Measurements from ENCODE around the gene KIF5A. TPM values are rescaled to one million over a fixed set of nuclear protein-coding genes. Genes with fewer than 3 reads are reported as not detected.
A peak's percentile ranks its signal among the peaks of the same experiment; 100 is the strongest.

Gene KIF5A
- total and polyA plus RNA-seq, 2 of the 13 experiments (the other 11 are each of a cell fraction or from before 2014, with no cell fraction given): 1.6 to 11.9 TPM

DNA sequence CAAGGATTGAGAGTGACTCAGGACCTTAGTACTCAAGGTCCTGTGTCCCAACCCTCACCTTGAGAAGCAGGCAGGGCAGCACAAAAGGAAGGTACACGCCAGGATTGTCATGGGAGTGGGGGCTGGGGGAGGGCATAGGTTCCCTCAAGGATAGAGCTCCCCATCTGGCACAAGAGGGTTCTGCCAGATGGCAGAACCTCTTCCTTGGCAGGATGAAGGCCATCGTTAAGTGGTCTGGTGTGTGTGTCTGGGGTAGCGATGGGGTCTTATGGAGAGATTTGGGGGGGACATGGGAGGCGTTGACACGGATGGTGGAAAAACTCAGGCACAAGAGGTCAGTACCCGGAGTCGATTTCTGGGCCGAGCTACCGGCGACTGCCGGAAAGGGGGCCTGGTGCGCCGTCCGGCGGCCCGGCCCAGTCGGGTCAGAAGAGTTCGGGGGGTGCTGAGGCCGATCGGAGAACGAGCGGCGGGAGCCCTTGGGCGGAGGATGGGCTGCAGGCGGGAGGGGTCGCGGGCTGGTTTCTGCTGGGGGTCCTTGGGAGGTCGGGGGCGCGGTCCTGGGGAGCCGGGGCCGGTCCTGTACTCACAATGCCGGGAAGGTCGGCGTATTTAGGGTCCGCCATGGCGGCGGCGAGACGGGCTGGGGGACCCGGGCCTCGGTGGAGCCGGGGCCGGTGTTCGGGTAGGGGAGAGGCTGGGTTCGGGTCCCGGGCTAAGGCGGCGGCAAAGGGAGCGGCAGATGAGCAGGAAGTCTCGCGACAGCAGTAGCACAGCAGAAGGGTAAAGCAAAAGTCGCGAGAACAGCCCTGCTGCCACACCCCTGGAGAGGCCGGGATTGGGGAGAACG, 3.2 kb upstream of the KIF5A start, which contains the start of gene DCTN2 (continued):
- TF ChIP-seq, protein P1, sequence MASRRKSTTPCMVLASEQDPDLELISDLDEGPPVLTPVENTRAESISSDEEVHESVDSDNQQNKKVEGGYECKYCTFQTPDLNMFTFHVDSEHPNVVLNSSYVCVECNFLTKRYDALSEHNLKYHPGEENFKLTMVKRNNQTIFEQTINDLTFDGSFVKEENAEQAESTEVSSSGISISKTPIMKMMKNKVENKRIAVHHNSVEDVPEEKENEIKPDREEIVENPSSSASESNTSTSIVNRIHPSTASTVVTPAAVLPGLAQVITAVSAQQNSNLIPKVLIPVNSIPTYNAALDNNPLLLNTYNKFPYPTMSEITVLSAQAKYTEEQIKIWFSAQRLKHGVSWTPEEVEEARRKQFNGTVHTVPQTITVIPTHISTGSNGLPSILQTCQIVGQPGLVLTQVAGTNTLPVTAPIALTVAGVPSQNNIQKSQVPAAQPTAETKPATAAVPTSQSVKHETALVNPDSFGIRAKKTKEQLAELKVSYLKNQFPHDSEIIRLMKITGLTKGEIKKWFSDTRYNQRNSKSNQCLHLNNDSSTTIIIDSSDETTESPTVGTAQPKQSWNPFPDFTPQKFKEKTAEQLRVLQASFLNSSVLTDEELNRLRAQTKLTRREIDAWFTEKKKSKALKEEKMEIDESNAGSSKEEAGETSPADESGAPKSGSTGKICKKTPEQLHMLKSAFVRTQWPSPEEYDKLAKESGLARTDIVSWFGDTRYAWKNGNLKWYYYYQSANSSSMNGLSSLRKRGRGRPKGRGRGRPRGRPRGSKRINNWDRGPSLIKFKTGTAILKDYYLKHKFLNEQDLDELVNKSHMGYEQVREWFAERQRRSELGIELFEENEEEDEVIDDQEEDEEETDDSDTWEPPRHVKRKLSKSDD (CRISPR knock-in tag; IDR thresholded peaks at IDR 0.05; ENCODE audit: low read depth): no peak
- TF ChIP-seq, protein P2, sequence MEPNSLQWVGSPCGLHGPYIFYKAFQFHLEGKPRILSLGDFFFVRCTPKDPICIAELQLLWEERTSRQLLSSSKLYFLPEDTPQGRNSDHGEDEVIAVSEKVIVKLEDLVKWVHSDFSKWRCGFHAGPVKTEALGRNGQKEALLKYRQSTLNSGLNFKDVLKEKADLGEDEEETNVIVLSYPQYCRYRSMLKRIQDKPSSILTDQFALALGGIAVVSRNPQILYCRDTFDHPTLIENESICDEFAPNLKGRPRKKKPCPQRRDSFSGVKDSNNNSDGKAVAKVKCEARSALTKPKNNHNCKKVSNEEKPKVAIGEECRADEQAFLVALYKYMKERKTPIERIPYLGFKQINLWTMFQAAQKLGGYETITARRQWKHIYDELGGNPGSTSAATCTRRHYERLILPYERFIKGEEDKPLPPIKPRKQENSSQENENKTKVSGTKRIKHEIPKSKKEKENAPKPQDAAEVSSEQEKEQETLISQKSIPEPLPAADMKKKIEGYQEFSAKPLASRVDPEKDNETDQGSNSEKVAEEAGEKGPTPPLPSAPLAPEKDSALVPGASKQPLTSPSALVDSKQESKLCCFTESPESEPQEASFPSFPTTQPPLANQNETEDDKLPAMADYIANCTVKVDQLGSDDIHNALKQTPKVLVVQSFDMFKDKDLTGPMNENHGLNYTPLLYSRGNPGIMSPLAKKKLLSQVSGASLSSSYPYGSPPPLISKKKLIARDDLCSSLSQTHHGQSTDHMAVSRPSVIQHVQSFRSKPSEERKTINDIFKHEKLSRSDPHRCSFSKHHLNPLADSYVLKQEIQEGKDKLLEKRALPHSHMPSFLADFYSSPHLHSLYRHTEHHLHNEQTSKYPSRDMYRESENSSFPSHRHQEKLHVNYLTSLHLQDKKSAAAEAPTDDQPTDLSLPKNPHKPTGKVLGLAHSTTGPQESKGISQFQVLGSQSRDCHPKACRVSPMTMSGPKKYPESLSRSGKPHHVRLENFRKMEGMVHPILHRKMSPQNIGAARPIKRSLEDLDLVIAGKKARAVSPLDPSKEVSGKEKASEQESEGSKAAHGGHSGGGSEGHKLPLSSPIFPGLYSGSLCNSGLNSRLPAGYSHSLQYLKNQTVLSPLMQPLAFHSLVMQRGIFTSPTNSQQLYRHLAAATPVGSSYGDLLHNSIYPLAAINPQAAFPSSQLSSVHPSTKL (CRISPR knock-in tag; IDR thresholded peaks at IDR 0.05): peak; percentile 17; the same call in 1 of the 2 replicates
- TF ChIP-seq ZNF34 (CRISPR knock-in tag; IDR thresholded peaks at IDR 0.05; ENCODE audit: borderline replicate concordance) (no peak), SOX6 (IDR thresholded peaks at IDR 0.05) (no peak), SOX6 (CRISPR knock-in tag; IDR thresholded peaks at IDR 0.05) (peak; percentile 6; the same call in 1 of the 2 replicates), BRCA1 (CRISPR knock-in tag; IDR thresholded peaks at IDR 0.05) (no peak), RBM39 (IDR thresholded peaks at IDR 0.05; ENCODE audit: low read depth, low read length, poor library complexity, severe bottlenecking) (peak; percentile 82), ZNF225 (CRISPR knock-in tag; IDR thresholded peaks at IDR 0.05) (no peak), ATM (IDR thresholded peaks at IDR 0.05; ENCODE audit: borderline replicate concordance) (no peak), ZFP82 (CRISPR knock-in tag; IDR thresholded peaks at IDR 0.05; ENCODE audit: borderline replicate concordance) (peak; percentile 47; the same call in 1 of the 2 replicates), FOXM1 (CRISPR knock-in tag; IDR thresholded peaks at IDR 0.05) (no peak), ZNF713 (CRISPR knock-in tag; IDR thresholded peaks at IDR 0.05) (no peak), NR2C2 (CRISPR knock-in tag; IDR thresholded peaks at IDR 0.05; ENCODE audit: borderline replicate concordance) (peak; percentile 43)
- TF ChIP-seq, protein P3, sequence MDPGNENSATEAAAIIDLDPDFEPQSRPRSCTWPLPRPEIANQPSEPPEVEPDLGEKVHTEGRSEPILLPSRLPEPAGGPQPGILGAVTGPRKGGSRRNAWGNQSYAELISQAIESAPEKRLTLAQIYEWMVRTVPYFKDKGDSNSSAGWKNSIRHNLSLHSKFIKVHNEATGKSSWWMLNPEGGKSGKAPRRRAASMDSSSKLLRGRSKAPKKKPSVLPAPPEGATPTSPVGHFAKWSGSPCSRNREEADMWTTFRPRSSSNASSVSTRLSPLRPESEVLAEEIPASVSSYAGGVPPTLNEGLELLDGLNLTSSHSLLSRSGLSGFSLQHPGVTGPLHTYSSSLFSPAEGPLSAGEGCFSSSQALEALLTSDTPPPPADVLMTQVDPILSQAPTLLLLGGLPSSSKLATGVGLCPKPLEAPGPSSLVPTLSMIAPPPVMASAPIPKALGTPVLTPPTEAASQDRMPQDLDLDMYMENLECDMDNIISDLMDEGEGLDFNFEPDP (CRISPR knock-in tag; conservative IDR thresholded peaks at IDR 0.05): no peak
- TF ChIP-seq, protein P4, sequence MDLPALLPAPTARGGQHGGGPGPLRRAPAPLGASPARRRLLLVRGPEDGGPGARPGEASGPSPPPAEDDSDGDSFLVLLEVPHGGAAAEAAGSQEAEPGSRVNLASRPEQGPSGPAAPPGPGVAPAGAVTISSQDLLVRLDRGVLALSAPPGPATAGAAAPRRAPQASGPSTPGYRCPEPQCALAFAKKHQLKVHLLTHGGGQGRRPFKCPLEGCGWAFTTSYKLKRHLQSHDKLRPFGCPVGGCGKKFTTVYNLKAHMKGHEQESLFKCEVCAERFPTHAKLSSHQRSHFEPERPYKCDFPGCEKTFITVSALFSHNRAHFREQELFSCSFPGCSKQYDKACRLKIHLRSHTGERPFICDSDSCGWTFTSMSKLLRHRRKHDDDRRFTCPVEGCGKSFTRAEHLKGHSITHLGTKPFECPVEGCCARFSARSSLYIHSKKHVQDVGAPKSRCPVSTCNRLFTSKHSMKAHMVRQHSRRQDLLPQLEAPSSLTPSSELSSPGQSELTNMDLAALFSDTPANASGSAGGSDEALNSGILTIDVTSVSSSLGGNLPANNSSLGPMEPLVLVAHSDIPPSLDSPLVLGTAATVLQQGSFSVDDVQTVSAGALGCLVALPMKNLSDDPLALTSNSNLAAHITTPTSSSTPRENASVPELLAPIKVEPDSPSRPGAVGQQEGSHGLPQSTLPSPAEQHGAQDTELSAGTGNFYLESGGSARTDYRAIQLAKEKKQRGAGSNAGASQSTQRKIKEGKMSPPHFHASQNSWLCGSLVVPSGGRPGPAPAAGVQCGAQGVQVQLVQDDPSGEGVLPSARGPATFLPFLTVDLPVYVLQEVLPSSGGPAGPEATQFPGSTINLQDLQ (CRISPR knock-in tag; IDR thresholded peaks at IDR 0.05): no peak
- TF ChIP-seq, protein P5, sequence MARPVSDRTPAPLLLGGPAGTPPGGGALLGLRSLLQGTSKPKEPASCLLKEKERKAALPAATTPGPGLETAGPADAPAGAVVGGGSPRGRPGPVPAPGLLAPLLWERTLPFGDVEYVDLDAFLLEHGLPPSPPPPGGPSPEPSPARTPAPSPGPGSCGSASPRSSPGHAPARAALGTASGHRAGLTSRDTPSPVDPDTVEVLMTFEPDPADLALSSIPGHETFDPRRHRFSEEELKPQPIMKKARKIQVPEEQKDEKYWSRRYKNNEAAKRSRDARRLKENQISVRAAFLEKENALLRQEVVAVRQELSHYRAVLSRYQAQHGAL (CRISPR knock-in tag; IDR thresholded peaks at IDR 0.05; ENCODE audit: not compliant biosample characterization): no peak
